Measurements from ENCODE around the gene UMAD1.

GRCh38 chr7:7909376-7909775, 268.8 kb downstream of the UMAD1 start:
- TF ChIP-seq POLR2A (IDR thresholded peaks at IDR 0.05; ENCODE audit: low read length) (no peak), GATA1 (IDR thresholded peaks at IDR 0.05; ENCODE audit: low read depth, low read length) (no peak)
